HG02981 (cell line): ENCODE results near the gene DSCAM.
"Not testable (repeated sequence)": the region's sequence is repeated elsewhere in the genome, so short reads cannot be mapped to it uniquely, and the experiment has no call there.

Experiments
- ATAC-seq: cut with Tn5 transposase; IDR thresholded peaks from one replicate; pipeline ENCODE4 v1.9.1; 2021; ENCODE audit warnings: mild to moderate bottlenecking, moderate library complexity; ENCODE audit not compliant: unreplicated experiment

The DSCAM gene

GRCh38 chr21:40271164-40271563 lies 575.8 kb downstream of the DSCAM start:
- no peak for ATAC-seq

GRCh38 chr21:40270047-40270446 lies 576.9 kb downstream of the DSCAM start:
- no peak for ATAC-seq

- no peak for ATAC-seq
Measured at GRCh38 chr21:40269239-40269638, 577.7 kb downstream of the DSCAM start.

DNA sequence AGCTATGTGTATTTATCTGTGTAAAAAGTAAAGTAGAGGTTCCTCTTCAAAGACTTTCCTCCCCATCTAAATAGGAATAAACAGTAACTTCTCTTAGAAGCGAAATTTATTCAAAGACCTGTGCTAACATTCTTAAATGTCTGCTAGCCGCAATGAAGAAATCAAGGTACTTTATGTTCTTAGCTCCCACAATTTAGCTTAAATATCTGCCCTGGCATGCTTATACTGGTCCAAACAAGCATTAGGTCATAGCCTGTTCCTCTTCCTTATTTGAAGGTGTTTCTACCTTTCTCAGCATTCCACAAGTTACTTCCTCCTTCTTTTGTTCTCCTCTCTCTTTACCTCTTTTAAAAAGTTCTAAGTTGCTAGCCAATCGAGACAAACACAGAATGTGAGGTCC lies 588.5 kb downstream of the DSCAM start:
- not testable (repeated sequence) for ATAC-seq

- ATAC-seq: no peak
Measured at GRCh38 chr21:40257342-40257741, 589.6 kb downstream of the DSCAM start.

DNA sequence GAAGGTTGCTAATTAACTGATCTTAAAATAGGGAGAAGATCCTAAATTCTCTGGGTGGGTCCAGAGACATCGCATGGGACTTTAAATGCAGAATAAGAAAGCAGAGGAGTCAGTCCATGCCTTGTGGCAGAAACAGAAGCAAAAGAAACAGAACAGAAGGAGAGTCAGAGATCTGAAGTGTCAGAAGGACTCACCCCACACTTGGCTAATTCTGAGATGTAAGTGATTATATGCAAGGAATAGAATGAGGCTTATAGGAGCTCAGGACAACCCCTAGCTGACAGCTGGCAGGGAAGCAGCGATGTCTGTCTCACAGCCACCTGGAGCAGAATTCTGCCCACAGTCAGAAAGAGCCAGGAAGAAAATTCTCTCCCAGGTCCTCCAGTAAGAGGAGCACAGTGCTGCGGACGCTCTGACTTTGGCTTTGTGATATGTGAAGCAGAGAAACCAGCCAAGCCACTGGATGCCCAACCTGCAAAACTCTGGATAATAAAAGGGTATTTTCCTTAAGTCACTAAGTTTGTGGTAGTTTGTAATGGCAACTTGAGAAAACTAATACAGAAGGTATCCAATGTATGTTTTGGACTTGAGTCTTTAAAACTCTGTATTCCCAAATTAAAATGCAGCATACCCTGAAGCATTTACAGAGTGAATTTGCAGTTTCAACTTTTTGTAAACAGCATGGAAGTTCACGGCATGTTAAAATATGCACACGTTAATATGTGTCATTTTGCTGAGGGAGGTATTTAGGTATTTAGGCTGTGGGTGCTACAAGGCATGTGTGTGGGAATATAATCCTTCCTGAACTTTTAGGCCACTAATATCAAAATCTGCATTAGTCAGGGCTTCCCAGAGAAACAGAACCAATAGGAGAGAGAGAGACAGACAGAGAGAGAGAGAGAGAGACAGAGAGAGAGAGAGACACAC lies 591.2 kb downstream of the DSCAM start:
- no peak for ATAC-seq

- no peak for ATAC-seq
Measured at GRCh38 chr21:40254540-40255465, 592.2 kb downstream of the DSCAM start.

- ATAC-seq: no peak
Measured at GRCh38 chr21:40253112-40253511, 593.8 kb downstream of the DSCAM start.

- no peak for ATAC-seq
Measured at GRCh38 chr21:40250514-40251294, 596.3 kb downstream of the DSCAM start.

GRCh38 chr21:40244981-40245380 lies 602.0 kb downstream of the DSCAM start:
- no peak for ATAC-seq

DNA sequence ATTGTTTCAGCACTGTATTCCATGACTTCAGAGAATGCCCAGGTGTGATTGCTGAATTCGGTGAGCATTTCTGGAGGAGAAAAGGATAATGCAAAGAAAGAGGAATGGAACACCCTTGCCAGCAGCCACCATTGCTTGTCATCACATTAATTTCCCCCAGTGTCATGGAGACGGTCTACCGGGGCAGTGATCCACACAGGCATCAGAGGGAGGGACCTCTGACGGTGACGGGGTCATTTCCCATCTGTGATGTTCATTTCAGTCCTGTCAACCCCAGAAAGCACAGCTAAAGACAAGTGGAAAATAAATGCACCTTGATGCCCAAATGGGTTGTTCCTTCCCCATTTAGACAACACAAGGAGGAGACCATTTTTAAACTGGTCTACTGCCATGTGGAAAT lies 603.3 kb downstream of the DSCAM start:
- ATAC-seq: no peak

GRCh38 chr21:40242586-40243265 lies 604.2 kb downstream of the DSCAM start:
- ATAC-seq: no peak

DNA sequence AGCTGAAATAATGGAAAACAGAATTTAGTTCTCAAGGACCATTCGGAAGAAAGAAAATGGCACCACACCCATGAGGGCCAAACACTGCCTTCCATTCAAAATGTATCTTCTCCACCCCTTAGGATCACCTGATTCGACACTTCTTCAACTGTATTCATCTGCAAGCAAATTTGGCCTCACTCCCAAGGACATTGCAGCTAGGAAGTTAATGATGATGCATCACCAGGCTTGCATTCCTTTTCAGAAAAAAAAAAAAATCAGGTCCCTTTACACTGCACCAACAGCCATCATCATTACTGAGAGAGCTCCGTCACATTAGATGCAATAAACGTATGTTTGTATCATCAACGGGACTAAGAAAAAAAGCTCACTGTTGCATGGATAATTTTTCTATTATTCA lies 611.4 kb downstream of the DSCAM start:
- no peak for ATAC-seq

GRCh38 chr21:40231979-40232378 lies 615.0 kb downstream of the DSCAM start:
- no peak for ATAC-seq

GRCh38 chr21:40227096-40227495 lies 619.9 kb downstream of the DSCAM start:
- no peak for ATAC-seq

DNA sequence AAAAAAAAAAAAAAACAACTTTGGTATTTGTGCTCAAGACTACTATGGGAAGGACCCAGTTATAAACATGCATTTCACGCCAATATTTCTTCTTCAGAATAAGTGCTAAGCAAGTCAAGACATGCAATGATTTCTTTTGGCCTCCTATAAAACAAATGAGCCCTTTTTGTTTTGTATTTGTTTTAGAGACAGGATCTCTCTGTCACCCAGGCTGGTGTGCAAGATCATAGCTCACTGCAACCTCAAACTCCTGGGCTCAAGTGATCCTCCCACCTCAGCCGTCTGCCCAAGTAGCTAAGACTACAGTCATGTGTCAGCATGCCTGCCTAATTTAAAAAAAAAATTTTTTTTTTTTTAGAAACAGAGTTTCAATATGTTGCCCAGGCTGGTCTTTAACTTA lies 631.0 kb downstream of the DSCAM start:
- no peak for ATAC-seq

DNA sequence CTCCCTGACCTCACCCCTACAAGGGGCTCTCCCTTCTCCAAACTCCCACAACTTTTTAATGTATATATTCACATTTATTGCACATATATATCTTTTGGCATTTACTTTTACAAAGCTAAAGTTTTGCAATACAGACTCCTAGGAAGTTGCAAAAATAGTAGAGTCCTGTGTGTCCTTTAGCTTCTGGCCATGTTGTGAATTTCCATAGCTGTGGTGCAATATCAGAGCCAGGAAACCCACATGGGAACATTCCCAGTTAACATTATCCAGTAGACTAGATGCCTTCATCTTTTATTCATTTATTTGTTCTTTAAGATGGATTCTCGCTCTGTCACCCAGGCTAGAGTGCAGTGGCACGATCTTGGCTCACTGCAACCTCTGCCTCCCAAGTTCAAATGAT lies 636.7 kb downstream of the DSCAM start:
- ATAC-seq: no peak

- ATAC-seq: no peak
Measured at GRCh38 chr21:40208948-40209345, 638.0 kb downstream of the DSCAM start.

- ATAC-seq: no peak
Measured at GRCh38 chr21:40208206-40208947, 638.6 kb downstream of the DSCAM start.

DNA sequence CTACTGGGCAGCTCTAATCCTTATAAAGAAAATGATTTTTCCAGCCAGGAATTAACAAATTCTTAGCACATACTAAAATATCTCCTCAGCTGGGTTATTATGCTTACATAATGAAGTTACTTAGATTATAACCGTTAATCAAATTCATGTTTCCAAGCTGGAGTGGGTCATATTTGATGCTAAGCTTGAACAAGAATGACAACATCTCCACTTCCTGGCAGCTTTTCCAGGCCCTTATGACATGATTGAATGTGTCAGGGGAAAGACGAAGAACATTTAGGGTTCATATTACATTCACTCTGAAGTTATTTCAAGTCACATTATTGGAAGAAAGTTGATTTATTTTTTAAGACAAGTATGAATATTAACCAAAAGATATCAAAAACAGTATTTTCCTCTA lies 646.0 kb downstream of the DSCAM start:
- ATAC-seq: no peak
